GM21360 (cell line): ENCODE data around the gene ATP11A.
"Not testable (repeated sequence)": the region's sequence is repeated elsewhere in the genome, so short reads cannot be mapped to it uniquely, and the experiment has no call there.

Experiments
- ATAC-seq: cut with Tn5 transposase; IDR thresholded peaks from one replicate; pipeline ENCODE4 v1.9.1; 2021; ENCODE audit warnings: mild to moderate bottlenecking, moderate library complexity; ENCODE audit not compliant: unreplicated experiment

Gene ATP11A

DNA sequence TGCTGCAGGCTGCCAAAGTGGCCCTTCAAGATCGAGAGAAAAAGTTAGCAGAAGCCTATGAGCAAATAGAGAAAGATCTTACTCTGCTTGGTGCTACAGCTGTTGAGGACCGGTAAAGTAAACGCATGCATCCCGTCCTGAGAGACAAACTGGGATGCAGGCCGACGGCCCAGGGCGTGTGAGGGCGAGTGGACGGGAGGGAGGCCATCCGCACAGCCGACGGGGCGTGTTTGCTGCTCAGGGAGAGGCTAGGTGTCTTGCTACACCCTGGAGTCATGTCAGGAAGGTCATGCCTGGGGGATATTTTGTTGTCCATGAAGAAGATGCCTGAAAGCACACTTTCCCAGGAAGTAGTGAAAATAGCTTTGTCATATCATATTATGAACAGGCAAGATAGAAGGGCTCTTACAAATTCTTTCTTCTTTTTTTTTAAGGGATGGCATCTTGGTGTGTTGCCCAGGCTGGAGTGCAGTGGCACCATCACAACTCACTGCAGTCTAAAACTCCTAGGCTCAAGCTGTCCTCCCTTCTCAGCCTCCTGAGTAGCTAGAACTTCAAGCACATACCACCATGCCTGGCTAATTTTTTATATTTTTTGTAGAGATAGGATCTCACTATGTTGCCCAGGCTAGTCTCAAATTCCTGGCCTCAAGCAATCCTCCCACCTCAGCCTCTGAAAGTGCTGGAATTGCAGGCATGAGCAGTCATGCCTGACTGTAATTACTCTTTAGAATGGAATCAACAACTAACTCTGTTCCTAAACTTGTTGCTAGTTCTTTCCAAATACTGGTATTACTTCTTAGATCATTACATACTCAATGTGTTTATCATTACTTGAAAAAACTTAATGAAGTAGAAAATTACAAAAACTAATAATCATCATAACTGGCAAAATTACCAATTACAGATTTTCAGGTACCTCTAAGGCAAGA, 161.5 kb downstream of the ATP11A start:
- ATAC-seq: no peak

- no peak for ATAC-seq
Measured at GRCh38 chr13:112852392-112852791, 162.6 kb downstream of the ATP11A start.

- ATAC-seq: no peak
Measured at GRCh38 chr13:112852808-112853207, 163.0 kb downstream of the ATP11A start.

DNA sequence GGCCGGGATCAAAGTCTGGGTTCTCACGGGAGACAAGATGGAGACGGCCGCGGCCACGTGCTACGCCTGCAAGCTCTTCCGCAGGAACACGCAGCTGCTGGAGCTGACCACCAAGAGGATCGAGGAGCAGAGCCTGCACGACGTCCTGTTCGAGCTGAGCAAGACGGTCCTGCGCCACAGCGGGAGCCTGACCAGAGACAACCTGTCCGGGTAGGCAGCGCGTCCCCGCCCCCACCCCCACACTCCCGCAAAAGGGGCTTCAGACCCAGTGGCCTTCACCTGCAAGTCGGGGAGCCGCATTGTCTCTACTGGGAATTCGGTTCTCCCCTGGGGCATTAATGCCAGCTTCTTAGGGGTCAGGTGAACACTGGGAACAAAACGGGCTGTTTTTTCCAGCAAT, 164.5 kb downstream of the ATP11A start:
- ATAC-seq: no peak

DNA sequence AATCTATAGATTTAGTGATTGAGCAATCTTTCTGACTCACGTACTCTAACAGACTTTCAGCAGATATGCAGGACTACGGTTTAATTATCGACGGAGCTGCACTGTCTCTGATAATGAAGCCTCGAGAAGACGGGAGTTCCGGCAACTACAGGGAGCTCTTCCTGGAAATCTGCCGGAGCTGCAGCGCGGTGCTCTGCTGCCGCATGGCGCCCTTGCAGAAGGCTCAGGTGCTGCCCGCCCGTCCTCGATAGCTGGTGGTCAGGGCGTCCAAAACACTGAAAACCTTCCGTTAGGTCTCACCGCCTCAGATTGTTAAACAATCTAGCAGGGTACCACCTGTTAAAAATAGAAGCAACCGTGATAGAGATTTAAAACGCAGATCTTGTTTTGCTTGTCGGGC, 166.0 kb downstream of the ATP11A start:
- ATAC-seq: no peak

GRCh38 chr13:112857914-112858490, 168.2 kb downstream of the ATP11A start:
- ATAC-seq: no peak

GRCh38 chr13:112859128-112859816, 169.4 kb downstream of the ATP11A start:
- no peak for ATAC-seq

DNA sequence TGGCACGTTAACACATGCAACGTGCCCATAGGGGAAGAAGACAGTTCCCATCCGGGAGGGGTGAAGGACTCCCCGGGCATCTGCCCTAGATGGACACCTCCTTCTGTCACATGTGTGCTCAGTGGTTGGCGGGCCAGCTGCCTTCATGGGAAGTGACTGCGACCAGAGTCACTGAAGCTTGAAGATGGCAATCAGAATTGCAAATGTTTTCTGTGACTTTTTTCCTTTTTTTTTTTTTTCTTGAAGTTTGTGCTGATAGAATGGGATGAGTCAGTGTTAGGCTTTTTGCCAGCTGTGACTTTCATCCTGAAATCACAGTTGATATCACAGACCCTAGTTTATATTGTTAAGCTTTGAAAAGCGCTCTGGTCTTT, 170.0 kb downstream of the ATP11A start:
- ATAC-seq: peak; percentile 75

- ATAC-seq: no peak
Measured at GRCh38 chr13:112861876-112862615, 172.2 kb downstream of the ATP11A start.

DNA sequence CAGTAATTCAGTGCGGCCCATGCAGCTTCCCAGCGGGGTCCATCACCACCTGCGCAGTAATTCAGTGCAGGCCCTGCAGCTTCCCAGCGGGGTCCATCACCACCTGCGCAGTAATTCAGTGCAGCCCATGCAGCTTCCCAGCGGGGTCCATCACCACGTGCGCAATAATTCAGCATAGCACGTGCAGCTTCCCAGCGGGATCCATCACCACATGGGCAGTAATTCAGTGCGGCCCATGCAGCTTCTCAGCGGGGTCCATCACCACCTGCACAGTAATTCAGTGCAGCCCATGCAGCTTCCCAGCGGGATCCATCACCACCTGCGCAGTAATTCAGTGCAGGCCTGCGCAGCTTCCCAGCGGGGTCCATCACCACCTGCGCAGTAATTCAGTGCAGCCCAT, 173.5 kb downstream of the ATP11A start:
- not testable (repeated sequence) for ATAC-seq

- ATAC-seq: not testable (repeated sequence)
Measured at GRCh38 chr13:112865478-112865877, 175.6 kb downstream of the ATP11A start.

- no peak for ATAC-seq
Measured at GRCh38 chr13:112867301-112867711, 177.5 kb downstream of the ATP11A start.

DNA sequence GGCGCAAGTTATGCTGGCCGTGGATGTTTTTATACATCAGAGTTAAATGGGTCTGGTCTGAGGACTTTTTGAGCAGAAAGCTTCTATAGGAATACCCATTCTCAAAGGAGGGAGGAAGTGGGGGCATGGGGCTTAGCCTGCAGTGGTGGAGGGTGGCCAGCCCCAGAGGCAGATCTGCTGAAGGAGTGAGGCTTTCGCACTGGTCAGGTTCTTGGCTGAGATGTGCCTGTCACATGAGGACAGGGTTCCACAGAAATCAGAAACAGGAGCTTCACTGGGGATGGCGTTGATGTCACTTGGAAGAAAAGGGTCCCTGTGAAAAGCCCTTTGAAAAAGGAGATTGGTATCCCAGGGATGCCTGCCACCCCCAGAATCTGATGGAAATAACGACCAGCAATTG, 178.5 kb downstream of the ATP11A start:
- no peak for ATAC-seq

DNA sequence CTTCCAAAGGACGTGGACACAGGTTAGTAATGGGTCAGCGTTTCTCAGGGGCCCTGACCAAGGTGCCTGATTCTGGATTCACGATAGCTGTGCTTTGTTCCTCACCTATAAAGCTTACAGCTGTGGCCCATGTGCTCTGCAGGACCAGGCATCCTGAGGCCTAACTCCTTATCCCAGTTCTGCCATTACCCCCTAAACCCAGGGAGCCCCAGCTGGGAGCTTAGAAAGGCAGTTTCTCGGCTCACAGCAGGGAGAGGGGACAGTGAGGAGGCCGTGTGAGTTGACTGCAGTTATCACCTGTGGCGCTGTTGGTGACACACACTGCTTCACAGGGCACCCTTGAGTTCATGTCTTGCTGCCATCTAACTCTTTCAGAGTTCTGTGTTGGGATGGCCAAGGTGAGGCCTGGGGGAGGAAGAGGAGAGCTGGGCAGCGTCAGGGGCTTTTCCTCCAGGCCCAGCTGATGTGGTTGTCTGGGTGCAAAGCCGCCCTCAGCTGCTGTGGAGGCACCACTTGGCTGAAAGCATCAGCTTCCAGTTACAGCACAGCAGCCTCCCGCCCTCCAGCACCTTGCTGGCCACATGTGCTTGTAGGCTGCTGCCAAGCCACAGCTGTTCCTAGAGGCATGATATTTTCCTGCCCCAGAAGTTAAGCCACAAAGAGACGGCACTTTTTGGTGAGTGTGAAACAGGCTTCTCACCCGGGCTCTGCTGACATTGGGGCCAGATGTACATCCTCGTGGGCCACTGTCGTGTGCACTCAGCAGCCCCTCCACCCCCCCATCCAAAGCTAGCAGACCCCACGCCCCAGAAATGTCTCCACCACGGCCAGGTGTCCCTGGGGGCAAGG, 179.6 kb downstream of the ATP11A start:
- ATAC-seq: no peak

GRCh38 chr13:112870051-112870331, 180.2 kb downstream of the ATP11A start:
- ATAC-seq: no peak

- ATAC-seq: no peak
Measured at GRCh38 chr13:112870737-112871287, 181.0 kb downstream of the ATP11A start.

DNA sequence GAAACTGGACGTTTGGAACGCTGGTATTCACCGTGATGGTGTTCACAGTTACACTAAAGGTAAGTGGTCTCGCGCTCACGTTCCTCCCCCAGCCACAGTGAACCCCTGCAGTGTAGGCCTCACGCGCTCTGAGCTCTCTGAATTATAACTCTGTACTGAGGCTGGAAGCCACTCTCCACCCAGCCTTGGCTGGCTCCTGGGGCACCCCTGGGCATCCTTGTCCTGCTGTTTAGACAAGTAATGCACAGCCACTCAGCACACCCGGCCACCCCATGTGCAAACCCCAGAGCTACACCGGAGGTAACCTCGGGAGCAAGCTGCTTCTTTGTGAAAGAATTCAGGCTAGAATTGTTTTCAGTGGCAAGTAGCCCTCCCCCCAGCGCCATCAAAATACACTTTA, 181.9 kb downstream of the ATP11A start:
- ATAC-seq: no peak

- ATAC-seq: peak; percentile 35
Measured at GRCh38 chr13:112872657-112873631, 183.1 kb downstream of the ATP11A start.
